Fibroblast of skin of back (primary cell): Measurements from ENCODE around the gene NRK.
"Not testable (repeated sequence)": the region's sequence is repeated elsewhere in the genome, so short reads cannot be mapped to it uniquely, and the experiment has no call there.

Source experiments
- DNase-seq: peaks from one replicate; pipeline ENCODE4 v3.0.0-alpha.2; 2013

Gene NRK

DNA sequence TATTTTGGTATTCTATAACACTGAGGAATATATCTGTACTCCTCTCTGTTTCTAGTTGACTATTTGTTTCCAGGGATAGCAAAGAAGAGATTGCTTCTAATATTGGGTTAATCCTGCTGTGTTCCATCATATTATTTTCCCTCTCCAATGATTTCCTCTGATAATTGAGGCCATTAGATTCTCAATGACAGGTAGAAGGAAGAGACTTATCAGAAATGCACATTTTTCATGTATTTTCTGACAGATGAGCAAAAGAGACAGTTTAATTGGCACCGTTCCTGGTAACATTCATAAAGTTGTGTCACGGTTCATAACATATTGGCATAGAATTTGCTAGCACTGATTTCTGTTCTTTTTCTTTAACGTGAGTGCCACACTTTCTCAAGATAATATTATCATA lies 58.2 kb downstream of the NRK start:
- no peak for DNase-seq

DNA sequence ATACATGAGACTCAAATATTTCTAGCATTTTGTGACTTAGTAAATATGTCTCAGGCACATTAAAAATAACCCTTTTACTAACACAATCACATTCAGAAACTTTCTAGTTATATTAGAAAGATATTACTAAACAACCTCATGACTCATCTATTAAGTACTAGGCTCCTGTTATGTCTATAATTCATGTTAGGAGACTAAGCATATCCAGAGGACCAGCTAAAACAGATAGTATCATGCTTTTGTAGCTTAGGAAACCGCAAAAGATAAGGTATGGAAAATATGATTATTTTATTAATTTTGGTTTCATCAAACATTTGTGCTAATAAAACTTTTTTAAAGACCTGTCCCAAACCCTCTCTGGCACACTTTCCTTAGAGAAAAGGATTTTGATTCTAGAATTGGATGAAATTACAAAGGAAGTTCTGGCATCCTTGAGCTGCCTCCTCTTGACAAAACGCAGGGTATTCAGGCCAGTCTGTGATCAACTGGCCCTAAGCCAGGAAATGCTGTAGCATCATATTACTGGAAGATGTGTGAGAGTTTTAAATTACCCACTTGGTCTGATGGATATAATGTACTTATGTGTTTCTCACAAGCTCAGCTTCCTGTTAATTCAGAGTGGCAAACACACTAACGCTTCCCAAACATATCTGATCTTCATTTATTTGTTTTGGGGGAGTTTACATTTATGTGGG lies 60.4 kb downstream of the NRK start:
- DNase-seq: peak; percentile 36

DNA sequence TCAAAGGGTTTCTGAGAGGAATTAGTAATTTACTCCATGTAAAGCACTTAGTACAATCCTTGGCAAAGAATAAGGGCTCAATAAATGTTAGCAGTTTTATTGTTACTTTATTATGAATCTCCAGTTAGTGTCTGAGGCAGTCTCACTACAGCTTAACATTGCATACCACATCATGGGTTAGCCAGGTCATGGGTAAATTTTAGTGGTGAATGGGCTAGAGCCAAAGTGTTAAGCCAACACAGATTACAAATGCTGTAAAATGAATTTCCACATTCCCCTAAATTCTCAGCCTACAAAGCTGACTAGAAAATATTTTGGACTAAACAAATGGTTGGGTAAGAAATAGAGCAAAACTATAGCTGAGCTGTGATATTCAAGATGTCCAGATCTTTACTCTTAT lies 72.4 kb downstream of the NRK start:
- no peak for DNase-seq

GRCh38 chrX:105909576-105909975 lies 87.2 kb downstream of the NRK start:
- DNase-seq: no peak

- no peak for DNase-seq
Observed at GRCh38 chrX:105910563-105911105, 88.3 kb downstream of the NRK start.

DNA sequence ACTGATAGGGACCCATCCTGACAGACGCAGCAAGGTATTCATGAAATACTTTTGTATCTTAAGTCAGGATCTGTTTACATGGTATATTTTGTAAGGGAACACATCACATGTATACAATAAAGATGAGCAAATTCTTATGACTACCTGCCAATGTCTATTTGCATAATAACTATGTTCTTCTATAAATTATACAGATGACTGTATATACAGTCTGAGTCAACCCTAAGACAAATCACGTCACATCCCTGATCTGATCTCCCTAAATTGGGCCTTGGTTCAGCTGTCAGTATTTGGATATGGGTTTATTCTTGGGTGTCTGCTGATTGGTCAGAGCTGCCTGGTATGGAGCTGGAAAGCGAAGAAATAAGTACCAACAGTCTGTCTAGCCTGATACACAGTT lies 122.9 kb downstream of the NRK start:
- DNase-seq: no peak

GRCh38 chrX:105969487-105969886 lies 147.1 kb downstream of the NRK start:
- no peak for DNase-seq

DNA sequence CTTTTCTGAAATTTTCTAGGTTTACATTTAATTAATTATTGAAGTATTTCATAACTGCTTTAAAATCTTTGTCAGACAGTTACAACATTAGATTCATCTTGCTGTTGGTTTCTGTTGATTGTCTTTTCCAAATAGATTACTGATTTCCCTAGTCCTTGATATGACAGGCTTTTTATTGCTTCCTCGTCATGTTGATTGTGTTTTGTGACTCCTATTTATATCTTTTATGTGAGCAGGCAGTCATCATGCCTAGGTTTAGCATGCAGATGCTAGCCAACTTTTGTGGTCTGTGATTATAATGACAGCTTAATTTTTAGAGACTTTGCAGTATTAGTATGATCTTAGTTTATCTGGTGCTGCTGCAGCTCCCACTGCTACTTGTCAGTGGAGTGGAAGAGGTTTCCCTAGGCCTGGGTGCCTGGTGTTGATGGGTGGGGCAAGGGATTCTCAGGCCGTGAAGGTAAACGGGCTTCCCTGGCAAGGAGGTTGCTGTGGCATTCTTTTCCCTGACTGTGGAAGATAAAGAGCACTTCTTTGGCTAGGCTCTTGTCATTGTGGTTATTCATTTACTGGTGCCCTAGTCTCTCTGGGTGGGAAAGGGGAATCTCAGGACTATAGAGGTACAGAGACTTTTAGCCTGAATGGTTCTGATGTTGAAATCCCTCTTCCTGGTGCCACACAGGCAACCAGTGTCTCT lies 150.5 kb downstream of the NRK start:
- no peak for DNase-seq

GRCh38 chrX:105973387-105973739 lies 151.0 kb downstream of the NRK start:
- DNase-seq: no peak

DNA sequence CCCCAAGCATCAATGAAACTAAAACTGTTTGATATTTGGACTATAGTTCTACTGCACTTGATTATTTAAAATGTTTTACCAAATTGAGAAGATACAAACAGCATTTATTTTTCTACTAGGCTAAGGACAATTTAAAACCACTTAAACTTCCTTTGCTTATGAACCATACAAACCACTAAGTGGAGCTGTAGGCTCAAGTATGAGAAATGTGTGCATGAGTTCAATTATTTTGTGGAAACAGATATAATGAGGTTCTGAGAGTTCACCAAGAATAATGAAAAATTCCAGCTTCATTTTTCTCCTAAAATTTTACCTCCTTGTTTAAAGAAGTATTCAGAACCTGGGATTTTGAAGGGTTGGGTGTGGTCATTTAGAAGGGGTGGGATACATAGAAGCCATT lies 153.0 kb downstream of the NRK start:
- DNase-seq: peak; percentile 0

DNA sequence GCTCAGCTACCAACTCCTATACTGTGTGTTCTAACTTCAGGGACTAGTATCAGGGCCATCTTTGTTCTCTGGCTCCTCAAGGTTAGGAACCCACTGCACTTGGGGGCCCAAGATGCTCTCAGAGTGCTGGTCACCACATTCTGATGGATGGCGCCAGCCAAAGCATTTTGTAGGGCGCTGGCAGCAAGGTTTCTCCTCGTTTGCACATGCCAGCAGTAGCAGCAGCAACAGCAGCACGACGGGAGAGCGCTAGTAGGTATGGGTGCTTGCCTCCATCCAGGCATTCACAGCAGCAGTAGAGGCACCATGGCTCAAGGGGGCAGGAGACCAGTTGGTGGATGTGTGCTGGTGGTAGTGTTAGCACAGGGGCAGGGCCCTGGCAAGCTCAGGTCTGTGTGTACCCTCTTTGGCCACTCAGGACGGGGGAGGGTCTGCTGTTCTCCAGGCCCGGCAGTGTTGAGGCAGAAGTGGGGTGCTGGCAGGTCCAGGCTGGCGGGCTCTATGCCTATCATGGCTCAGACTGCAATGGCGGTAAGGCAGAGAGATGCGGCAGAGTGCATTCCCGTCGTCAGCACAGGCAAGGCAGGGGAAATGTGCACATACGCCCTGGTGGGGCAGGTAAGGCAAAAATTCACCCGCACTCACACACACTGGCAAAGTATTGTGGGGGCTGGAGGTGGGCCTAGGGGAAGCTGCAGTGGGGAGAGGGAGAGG lies 159.6 kb downstream of the NRK start:
- no peak for DNase-seq

GRCh38 chrX:105988487-105988886 lies 166.1 kb downstream of the NRK start:
- not testable (repeated sequence) for DNase-seq

DNA sequence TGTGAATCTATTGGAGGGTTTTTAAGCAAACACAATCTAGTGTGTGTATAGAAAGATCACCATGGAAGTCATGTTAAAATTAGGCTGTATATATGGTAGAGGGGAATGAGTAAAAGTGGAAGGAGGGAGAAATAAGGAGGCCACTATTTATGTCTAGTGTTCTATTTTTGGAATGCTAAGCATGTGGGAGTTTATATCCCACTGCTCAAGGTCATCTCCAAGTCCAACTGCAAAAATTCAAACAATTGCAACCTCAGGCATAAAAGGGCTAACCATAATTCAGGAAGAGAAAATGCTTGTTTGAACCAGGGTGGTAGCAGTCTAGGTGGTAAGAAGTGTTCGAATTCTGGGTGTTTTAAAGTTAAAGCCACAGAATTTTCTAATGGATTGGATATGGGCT lies 177.0 kb downstream of the NRK start:
- DNase-seq: no peak

DNA sequence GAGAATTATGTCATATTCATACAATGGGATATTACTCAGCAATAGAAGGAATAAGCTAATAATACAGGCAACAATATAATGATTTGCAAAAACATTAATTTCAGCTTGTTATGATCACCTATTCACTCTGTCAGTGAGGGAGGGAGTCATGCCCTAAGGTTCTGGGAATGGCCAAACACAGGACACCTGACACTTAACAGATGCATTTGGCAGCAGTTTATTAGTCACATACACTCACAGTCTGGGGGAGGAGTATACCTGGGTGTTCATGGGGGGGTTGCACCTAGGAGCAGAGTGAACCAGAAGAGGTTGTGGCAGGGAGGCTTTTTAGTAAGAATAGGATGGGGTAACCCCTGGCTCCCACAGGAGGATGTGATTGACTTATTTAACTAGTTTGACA lies 177.9 kb downstream of the NRK start:
- no peak for DNase-seq

- not testable (repeated sequence) for DNase-seq
Observed at GRCh38 chrX:106000609-106001008, 178.3 kb downstream of the NRK start.

GRCh38 chrX:106005684-106006083 lies 183.3 kb downstream of the NRK start:
- DNase-seq: no peak

DNA sequence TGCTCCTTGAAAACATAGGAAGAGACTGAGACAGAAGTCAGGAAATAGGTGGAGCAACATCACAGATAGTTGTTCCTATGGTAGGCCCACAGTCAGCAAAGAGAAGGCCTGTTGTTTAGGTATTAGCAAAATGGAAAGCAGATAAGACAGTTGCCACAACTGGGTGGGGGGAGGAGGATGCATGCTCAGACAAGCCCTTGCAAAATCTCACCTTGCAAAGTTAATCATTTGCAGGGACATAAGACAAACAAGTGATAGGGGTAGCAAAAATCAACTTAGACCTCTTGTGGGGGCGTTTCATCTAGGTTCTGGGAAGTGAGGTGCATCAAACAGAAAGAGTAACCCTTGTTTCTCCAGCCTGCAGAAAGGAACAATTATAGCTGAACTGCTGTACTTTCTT lies 185.5 kb downstream of the NRK start:
- DNase-seq: no peak
